Mammary epithelial cell (primary cell): ENCODE results near the gene ZSWIM3.

ENCODE experiments used
- EZH2 ChIP-seq: IDR thresholded peaks from 2 replicates; pipeline ENCODE4 v1.6.1; 2012; ENCODE audit warnings: low read length, inconsistent platforms, borderline replicate concordance
- TF ChIP-seq, protein P1 (sequence below), 2 donors: IDR thresholded peaks in 1 of 2; conservative IDR thresholded peaks in 1 of 2; 2 replicates each; pipeline ENCODE4 v1.5.1; 2011 to 2012; ENCODE audit warnings: inconsistent platforms in 2 of 2, low read length in 2 of 2, mild to moderate bottlenecking in 2 of 2, control low read depth in 1 of 2, low read depth in 1 of 2; ENCODE audit not compliant: insufficient read depth in 1 of 2; ENCODE audit errors: extremely low read depth in 1 of 2

- no peak for TF ChIP-seq EZH2
- TF ChIP-seq, protein P1, sequence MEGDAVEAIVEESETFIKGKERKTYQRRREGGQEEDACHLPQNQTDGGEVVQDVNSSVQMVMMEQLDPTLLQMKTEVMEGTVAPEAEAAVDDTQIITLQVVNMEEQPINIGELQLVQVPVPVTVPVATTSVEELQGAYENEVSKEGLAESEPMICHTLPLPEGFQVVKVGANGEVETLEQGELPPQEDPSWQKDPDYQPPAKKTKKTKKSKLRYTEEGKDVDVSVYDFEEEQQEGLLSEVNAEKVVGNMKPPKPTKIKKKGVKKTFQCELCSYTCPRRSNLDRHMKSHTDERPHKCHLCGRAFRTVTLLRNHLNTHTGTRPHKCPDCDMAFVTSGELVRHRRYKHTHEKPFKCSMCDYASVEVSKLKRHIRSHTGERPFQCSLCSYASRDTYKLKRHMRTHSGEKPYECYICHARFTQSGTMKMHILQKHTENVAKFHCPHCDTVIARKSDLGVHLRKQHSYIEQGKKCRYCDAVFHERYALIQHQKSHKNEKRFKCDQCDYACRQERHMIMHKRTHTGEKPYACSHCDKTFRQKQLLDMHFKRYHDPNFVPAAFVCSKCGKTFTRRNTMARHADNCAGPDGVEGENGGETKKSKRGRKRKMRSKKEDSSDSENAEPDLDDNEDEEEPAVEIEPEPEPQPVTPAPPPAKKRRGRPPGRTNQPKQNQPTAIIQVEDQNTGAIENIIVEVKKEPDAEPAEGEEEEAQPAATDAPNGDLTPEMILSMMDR (conservative IDR thresholded peaks at IDR 0.05 in 1 of 2, IDR thresholded peaks at IDR 0.05 in 1 of 2; ENCODE audit: extremely low read depth in 1 of 2, insufficient read depth in 1 of 2, low read depth in 1 of 2, low read length in 2 of 2) = no peak
These were observed 54.3 kb downstream of the ZSWIM3 start, which contains the start of gene PLTP for GRCh38 chr20:45911486-45912343.
